Gastroesophageal sphincter (tissue), 4 donors: ENCODE data around the gene RAD9B. TPM values are rescaled to one million over a fixed set of nuclear protein-coding genes. Genes with fewer than 3 reads are reported as not detected.

ENCODE experiments used
- ATAC-seq: fragments of 150-250 bp; one replicate; pipeline ENCODE4 v1.9.1; 2016; ENCODE audit warnings: mild to moderate bottlenecking, moderate library complexity
- H3K27ac ChIP-seq, 4 donors: fragments of 200-600 bp; sonication (generic) in 3 of 4; 1 replicate in 3 of 4; 2 replicates in 1 of 4; pipeline ENCODE4 v1.5.1; 2016 to 2019
- H3K27me3 ChIP-seq: fragments of 200-600 bp; sonication (generic); one replicate; pipeline ENCODE4 v1.5.1; 2019
- H3K36me3 ChIP-seq, 2 donors: fragments of 200-600 bp; sonication (generic); one replicate each; pipeline ENCODE4 v1.5.1; 2019; ENCODE audit warnings: control low read depth in 1 of 2
- H3K4me1 ChIP-seq, 3 donors: fragments of 200-600 bp; sonication (generic); 1 replicate in 2 of 3; 2 replicates in 1 of 3; pipeline ENCODE4 v1.5.1; 2016 to 2019; ENCODE audit warnings: control low read depth in 2 of 3
- H3K4me3 ChIP-seq, 2 donors: fragments of 200-600 bp; sonication (generic); one replicate each; pipeline ENCODE4 v1.5.1; 2019; ENCODE audit warnings: mild to moderate bottlenecking in 1 of 2, moderate library complexity in 1 of 2
- H3K9me3 ChIP-seq, 3 donors: fragments of 200-600 bp; sonication (generic); one replicate each; pipeline ENCODE4 v1.5.1; 2017 to 2019; ENCODE audit warnings: control low read depth in 2 of 3
- CTCF ChIP-seq, 4 experiments: fragments of 200-600 bp in 2 of 4; fragments of 450-650 bp in 2 of 4; sonication (generic) in 1 of 4; IDR thresholded peaks; one replicate each; pipeline ENCODE4 v1.5.1; 2017 to 2019; ENCODE audit warnings: antibody characterized with exemption in 4 of 4, mild to moderate bottlenecking in 2 of 4, moderate library complexity in 2 of 4
- EP300 ChIP-seq: sonication (generic); formaldehyde crosslinking; IDR thresholded peaks from one replicate; pipeline ENCODE4 v1.6.1; 2017; ENCODE audit warnings: antibody characterized with exemption, mild to moderate bottlenecking
- POLR2A ChIP-seq, 2 donors: fragments of 450-650 bp; IDR thresholded peaks; one replicate each; pipeline ENCODE4 v1.6.1; 2017; ENCODE audit warnings: antibody characterized with exemption in 2 of 2, mild to moderate bottlenecking in 2 of 2, moderate library complexity in 1 of 2
- POLR2AphosphoS5 ChIP-seq: sonication (generic); formaldehyde crosslinking; IDR thresholded peaks from one replicate; pipeline ENCODE4 v1.6.1; 2017; ENCODE audit warnings: antibody characterized with exemption
- whole genome bisulfite sequencing, 2 donors: methylation state at CpG; one replicate each; pipeline ENCODE4 v1.1.5; 2018; ENCODE audit warnings: low coverage in 1 of 2; 5-methylcytosine and 5-hydroxymethylcytosine counted together
- total RNA-seq, 4 donors: library from RNA; depleted of rRNA; stranded (reverse); fragments of >200 nt; gene quantifications; one replicate each; pipeline ENCODE4 v1.1.0, GENCODE V29; 2016

Gene RAD9B
- total RNA-seq, 4 donors from 2014 or later = 1.1 to 5.1 (median 1.9) TPM

- ATAC-seq = no peak
- Histone ChIP-seq H3K27ac (peak overlapping the region; percentile 45 to 89 (median 56)), H3K27me3 (no peaks in the 10 kb centered on the region), H3K4me1 (peaks cover 17 to 59% (median 20%) of the 10 kb centered on the region in 3 donors), H3K36me3 (peaks cover 0 to 23% of the 10 kb centered on the region in 2 donors), H3K4me3 (no peak overlapping the region), H3K9me3 (no peaks in the 10 kb centered on the region)
- 13 to 41% methylated on average over 2 of the region's 2 CpGs for WGBS, 2 donors
- TF ChIP-seq POLR2AphosphoS5 (peak; percentile 35), POLR2A (IDR thresholded peaks at IDR 0.05) (no peak)
Measured at GRCh38 chr12:110531741-110532333, 29.7 kb downstream of the RAD9B start.

- Histone ChIP-seq H3K27ac (peak overlapping the region in 3 of 4 donors; percentile 52 to 89 (median 61)), H3K27me3 (no peaks in the 10 kb centered on the region), H3K4me1 (peaks cover 17 to 67% (median 21%) of the 10 kb centered on the region in 3 donors), H3K4me3 (no peak overlapping the region), H3K36me3 (peaks cover 0 to 30% of the 10 kb centered on the region in 2 donors), H3K9me3 (no peaks in the 10 kb centered on the region)
- WGBS, 2 donors = 50 to 65% methylated on average over 2 to 3 of the region's 3 CpGs
- no peak for ATAC-seq
- TF ChIP-seq CTCF (IDR thresholded peaks at IDR 0.05) (no peak), POLR2A (IDR thresholded peaks at IDR 0.05) (no peak), EP300 (no peak), POLR2AphosphoS5 (no peak)
Measured at GRCh38 chr12:110532644-110533043, 30.5 kb downstream of the RAD9B start.

GRCh38 chr12:110533607-110534006, 31.5 kb downstream of the RAD9B start:
- Histone ChIP-seq H3K4me1 (peaks cover 17 to 77% (median 24%) of the 10 kb centered on the region in 3 donors), H3K36me3 (peaks cover 0 to 39% of the 10 kb centered on the region in 2 donors), H3K9me3 (no peaks in the 10 kb centered on the region), H3K27ac (peak overlapping the region in 1 of 4 donors; percentile 89), H3K4me3 (no peak overlapping the region), H3K27me3 (no peaks in the 10 kb centered on the region)
- WGBS, 2 donors = 34 to 36% methylated on average over 5 to 6 of the region's 6 CpGs
- no peak for TF ChIP-seq EP300
- TF ChIP-seq POLR2AphosphoS5 = peak; percentile 43
- TF ChIP-seq POLR2A (IDR thresholded peaks at IDR 0.05) = no peak
- ATAC-seq = no peak

GRCh38 chr12:110534811-110535210, 32.7 kb downstream of the RAD9B start:
- peaks cover 17 to 89% (median 24%) of the 10 kb centered on the region in 3 donors for H3K4me1 ChIP-seq

GRCh38 chr12:110536834-110537604, 34.9 kb downstream of the RAD9B start:
- WGBS, 2 donors = 72% methylated on average over 3 to 4 of the region's 4 CpGs
- Histone ChIP-seq H3K36me3 (peaks cover 0 to 39% of the 10 kb centered on the region in 2 donors), H3K4me3 (no peak overlapping the region), H3K27me3 (no peaks in the 10 kb centered on the region), H3K4me1 (peaks cover 10 to 100% (median 23%) of the 10 kb centered on the region in 3 donors), H3K9me3 (no peaks in the 10 kb centered on the region), H3K27ac (peak overlapping the region; percentile 32 to 90 (median 84))
- no peak for TF ChIP-seq EP300
- no peak for TF ChIP-seq CTCF (IDR thresholded peaks at IDR 0.05)
- no peak for TF ChIP-seq POLR2AphosphoS5
- TF ChIP-seq POLR2A (IDR thresholded peaks at IDR 0.05) = no peak
- peak; percentile 22 for ATAC-seq

More at GRCh38 chr12:110534811-110535210, 32.7 kb downstream of the RAD9B start:
- no peak for ATAC-seq
- TF ChIP-seq POLR2AphosphoS5 = no peak
- TF ChIP-seq POLR2A (IDR thresholded peaks at IDR 0.05) = no peak
- no peak for TF ChIP-seq EP300
- TF ChIP-seq CTCF (IDR thresholded peaks at IDR 0.05) = no peak
- Histone ChIP-seq H3K27me3 (no peaks in the 10 kb centered on the region), H3K9me3 (no peaks in the 10 kb centered on the region), H3K27ac (peak overlapping the region in 3 of 4 donors; percentile 7 to 89 (median 63)), H3K4me3 (no peak overlapping the region), H3K36me3 (peaks cover 0 to 43% of the 10 kb centered on the region in 2 donors)
- WGBS, 2 donors = 35 to 42% methylated on average over 3 to 6 of the region's 6 CpGs
